ENCODE measurements around the gene FAHD2A. TPM values are rescaled to one million over a fixed set of nuclear protein-coding genes. Genes with fewer than 3 reads are reported as not detected.

The FAHD2A gene
- total and polyA plus RNA-seq, 2 donors (not counting 3 experiments of a cell fraction or from before 2014, with no cell fraction given): 33.1 to 37.0 TPM

DNA sequence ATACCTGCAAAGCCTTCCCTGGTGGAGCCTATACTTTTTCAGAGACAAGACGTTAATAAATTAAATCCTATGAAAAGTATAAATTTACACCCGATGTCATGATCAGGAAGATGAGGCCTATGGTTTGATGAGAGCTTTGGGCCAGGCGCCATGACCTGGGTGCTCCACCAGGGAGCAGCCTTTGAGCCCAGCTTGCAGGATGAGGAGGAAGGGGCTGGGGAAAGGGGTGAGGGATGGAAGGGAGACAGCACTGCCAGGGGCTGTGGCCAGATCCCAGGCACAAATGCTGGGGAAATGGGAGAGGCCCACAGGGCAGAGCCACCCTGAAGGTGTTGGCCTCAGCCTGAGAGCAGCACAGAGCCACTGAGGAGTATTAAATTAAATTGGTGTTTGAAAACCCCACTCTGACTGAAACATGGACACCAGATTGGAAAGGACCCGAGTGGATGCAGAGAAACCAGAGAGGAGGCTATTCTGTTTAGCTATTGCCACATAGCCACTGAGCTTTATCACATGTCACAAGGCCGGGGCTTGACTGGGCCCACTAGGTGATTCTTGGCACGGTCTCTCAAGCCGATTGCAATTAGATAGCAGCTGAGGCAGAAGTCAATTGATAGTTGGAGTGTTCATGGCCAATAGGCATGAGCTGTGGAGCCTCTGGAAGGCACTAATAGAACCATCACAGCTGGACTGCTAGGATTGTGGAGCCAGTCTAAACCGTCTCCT is 9.6 kb upstream of the FAHD2A start:
- no peak overlapping the region for H3K4me2 ChIP-seq (ENCODE audit: insufficient read depth, low read length)
- no peaks in the 10 kb centered on the region for H4K20me1 ChIP-seq (replicated peaks; ENCODE audit: control insufficient read depth, extremely low read depth, insufficient read depth, low read length)
- no peaks in the 10 kb centered on the region for H3K27me3 ChIP-seq (ENCODE audit: control insufficient read depth in 2 of 2, insufficient read depth in 2 of 2, low read length in 2 of 2)
- H3K9me3 ChIP-seq (replicated peaks; ENCODE audit: control insufficient read depth, insufficient read depth, low read length): no peaks in the 10 kb centered on the region
- TF ChIP-seq FOS (IDR thresholded peaks at IDR 0.05; ENCODE audit: borderline replicate concordance, insufficient read depth, low read length): no peak
- no peak for TF ChIP-seq GATA2 (IDR thresholded peaks at IDR 0.05; ENCODE audit: insufficient read depth, insufficient read length, low read depth, low read length)
- no peak for TF ChIP-seq CTCF (IDR thresholded peaks at IDR 0.05; ENCODE audit: extremely low read depth in 1 of 2, insufficient read depth in 1 of 2, low read depth in 1 of 2, low read length in 2 of 2)
- TF ChIP-seq POLR2AphosphoS5 (IDR thresholded peaks at IDR 0.05; ENCODE audit: insufficient read depth, low read depth, low read length): no peak
- TF ChIP-seq JUN (IDR thresholded peaks at IDR 0.05; ENCODE audit: borderline replicate concordance, insufficient read depth, insufficient read length, low read depth): no peak
- TF ChIP-seq MYC (IDR thresholded peaks at IDR 0.05; ENCODE audit: low read depth, low read length): no peak
- TF ChIP-seq EZH2 (IDR thresholded peaks at IDR 0.05; ENCODE audit: borderline replicate concordance, low read depth, low read length, severe bottlenecking): no peak
- no peak for TF ChIP-seq POLR2A (IDR thresholded peaks at IDR 0.05; ENCODE audit: low read depth, low read length)
- dilution Hi-C loops (cut with MboI; ENCODE audit: extremely low pct_ligation_motif_present, low sequenced_read_pairs) (no loop called here), intact Hi-C loops (cut with micrococcal nuclease) (no loop called here)
- H2AFZ ChIP-seq (ENCODE audit: low read depth, low read length): no peak overlapping the region
- no peaks in the 10 kb centered on the region for H3K4me1 ChIP-seq (ENCODE audit: control insufficient read depth, extremely low read depth, insufficient read depth, low read length)
- no peaks in the 10 kb centered on the region for H3K79me2 ChIP-seq (ENCODE audit: control insufficient read depth, insufficient read depth, low read length)
- FAIRE-seq: no peak
- H3K9me1 ChIP-seq (replicated peaks; ENCODE audit: control insufficient read depth, extremely low read depth, insufficient read depth, low read length): no peaks in the 10 kb centered on the region
- DNase-seq (ENCODE audit: low read depth, low spot score): no peak
- BruUV-seq (replicated peaks): no TSS peak
- H3K27ac ChIP-seq (ENCODE audit: insufficient read depth, low read depth, low read length): no peak overlapping the region
- ChIA-PET POLR2A (no interaction called here), CTCF (interaction anchor here (1.8 kb wide), 1 partner anchor 10 kb away, joined by 7 read pairs; the partner anchor contains the start of gene FAHD2A)
- H3K4me3 ChIP-seq (replicated peaks in 1 of 3; ENCODE audit: insufficient read depth in 1 of 3, low read depth in 1 of 3, low read length in 3 of 3): no peak overlapping the region
- no peak overlapping the region for H3K9ac ChIP-seq (replicated peaks; ENCODE audit: extremely low read depth, insufficient read depth, low read length)
- H3K36me3 ChIP-seq (ENCODE audit: control insufficient read depth in 2 of 2, extremely low read depth in 1 of 2, insufficient read depth in 2 of 2, low read length in 2 of 2): no peaks in the 10 kb centered on the region
